ENCODE measurements around the gene ITGAX. TPM values are rescaled to one million over a fixed set of nuclear protein-coding genes. Genes with fewer than 3 reads are reported as not detected.

ITGAX gene
- total RNA-seq, 1 experiment from 2014 or later = 0.14 TPM

- no TSS peak for BruUV-seq (replicated peaks)
- Mint-ChIP-seq H3K9me3 (ENCODE audit: unreplicated experiment) (no peaks in the 10 kb centered on the region), H3K27ac (ENCODE audit: low read depth, unreplicated experiment) (no peak overlapping the region), H3K4me3 (ENCODE audit: unreplicated experiment) (no peak overlapping the region), H3K4me1 (ENCODE audit: insufficient read depth, unreplicated experiment) (no peaks in the 10 kb centered on the region), H3K36me3 (ENCODE audit: insufficient read depth, unreplicated experiment) (peaks cover 7% of the 10 kb centered on the region), H3K27me3 (ENCODE audit: insufficient read depth, unreplicated experiment) (no peaks in the 10 kb centered on the region)
- no peak for TF ChIP-seq CTCF (IDR thresholded peaks at IDR 0.05; ENCODE audit: unreplicated experiment)
- ChIA-PET POLR2A (no interaction called here), CTCF (interaction anchor here (0.6 kb wide), 1 partner anchor 1130 kb away, joined by 3 read pairs; no protein-coding TSS in a partner anchor)
- intact Hi-C loops (cut with micrococcal nuclease) = no loop called here
- DNase-seq (ENCODE audit: unreplicated experiment) = no peak
These were observed 66.6 kb downstream of the ITGAX start for GRCh38 chr16:31421587-31421986.

- no peak for TF ChIP-seq CTCF (IDR thresholded peaks at IDR 0.05; ENCODE audit: unreplicated experiment)
- no TSS peak for BruUV-seq (replicated peaks)
- ChIA-PET CTCF (no interaction called here), POLR2A (no interaction called here)
- intact Hi-C loops (cut with micrococcal nuclease) = no loop called here
- Mint-ChIP-seq H3K27me3 (ENCODE audit: insufficient read depth, unreplicated experiment) (no peaks in the 10 kb centered on the region), H3K4me3 (ENCODE audit: unreplicated experiment) (no peak overlapping the region), H3K9me3 (ENCODE audit: unreplicated experiment) (no peaks in the 10 kb centered on the region), H3K27ac (ENCODE audit: low read depth, unreplicated experiment) (no peak overlapping the region), H3K36me3 (ENCODE audit: insufficient read depth, unreplicated experiment) (peaks cover 7% of the 10 kb centered on the region), H3K4me1 (ENCODE audit: insufficient read depth, unreplicated experiment) (no peaks in the 10 kb centered on the region)
- no peak for DNase-seq (ENCODE audit: unreplicated experiment)
These were observed 68.3 kb downstream of the ITGAX start for GRCh38 chr16:31423241-31423640.

DNA sequence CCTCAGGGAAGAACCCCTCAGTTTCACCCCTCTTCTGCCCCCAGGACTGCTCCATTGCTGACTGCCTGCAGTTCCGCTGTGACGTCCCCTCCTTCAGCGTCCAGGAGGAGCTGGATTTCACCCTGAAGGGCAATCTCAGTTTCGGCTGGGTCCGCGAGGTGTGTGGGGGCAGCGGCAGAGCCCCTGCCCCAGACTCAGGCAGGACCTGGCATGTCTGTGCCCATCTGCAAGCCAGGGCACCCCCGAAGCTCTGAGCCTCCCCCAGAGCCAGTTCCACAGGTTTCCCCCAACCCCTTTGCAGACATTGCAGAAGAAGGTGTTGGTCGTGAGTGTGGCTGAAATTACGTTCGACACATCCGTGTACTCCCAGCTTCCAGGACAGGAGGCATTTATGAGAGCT, 68.8 kb downstream of the ITGAX start:
- BruUV-seq (replicated peaks) = no TSS peak
- ChIA-PET POLR2A (no interaction called here), CTCF (interaction anchor here (0.7 kb wide), 1 partner anchor 104 kb away, joined by 3 read pairs; the partner anchor contains the start of gene AHSP)
- Mint-ChIP-seq H3K36me3 (ENCODE audit: insufficient read depth, unreplicated experiment) (peaks cover 7% of the 10 kb centered on the region), H3K4me1 (ENCODE audit: insufficient read depth, unreplicated experiment) (no peaks in the 10 kb centered on the region), H3K27me3 (ENCODE audit: insufficient read depth, unreplicated experiment) (no peaks in the 10 kb centered on the region), H3K27ac (ENCODE audit: low read depth, unreplicated experiment) (no peak overlapping the region), H3K4me3 (ENCODE audit: unreplicated experiment) (no peak overlapping the region), H3K9me3 (ENCODE audit: unreplicated experiment) (no peaks in the 10 kb centered on the region)
- DNase-seq (ENCODE audit: unreplicated experiment) = no peak
- intact Hi-C loops (cut with micrococcal nuclease) = no loop called here
- no peak for TF ChIP-seq CTCF (IDR thresholded peaks at IDR 0.05; ENCODE audit: unreplicated experiment)

DNA sequence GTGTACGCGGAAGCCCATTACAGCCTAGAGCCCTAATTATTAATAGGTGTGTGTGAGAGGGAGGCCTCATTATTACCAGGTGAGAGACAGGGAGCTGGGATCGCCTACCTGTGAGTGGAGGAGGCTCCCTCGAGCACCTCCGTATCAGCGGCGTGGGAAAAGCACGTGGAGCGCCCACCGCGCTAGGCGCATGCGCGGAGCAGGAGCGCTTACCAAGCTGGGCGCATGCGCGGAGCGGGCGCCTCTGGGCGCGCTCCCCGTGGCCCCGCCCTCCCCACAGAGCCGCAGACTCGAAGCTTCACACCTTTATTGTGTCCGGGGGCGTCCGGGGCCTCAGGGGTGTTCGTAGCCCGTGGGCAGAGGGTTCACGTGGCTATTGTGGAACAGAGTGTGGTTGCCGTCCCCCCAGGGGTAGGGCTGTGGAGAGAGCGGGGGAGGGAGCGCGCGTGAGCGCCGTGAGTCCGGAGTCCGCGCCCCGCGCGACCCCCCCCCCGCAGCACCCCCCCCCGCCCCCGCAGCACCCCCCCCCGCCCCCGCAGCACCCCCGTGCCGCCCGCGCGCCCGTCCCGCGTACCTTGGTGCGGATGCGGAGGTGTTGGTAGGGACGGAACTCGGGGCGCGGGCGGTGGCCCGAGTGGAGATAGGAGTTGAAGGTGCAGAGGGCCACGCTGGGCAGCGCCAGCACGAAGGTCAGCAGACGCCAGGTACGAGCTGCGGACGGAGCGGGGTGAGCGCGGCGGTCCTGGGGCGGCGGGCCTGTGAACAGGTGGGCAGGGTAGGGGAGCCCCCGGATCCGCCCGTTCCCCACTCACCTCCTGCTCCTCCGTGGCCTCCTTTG, 72.7 kb downstream of the ITGAX start:
- Mint-ChIP-seq H3K27me3 (ENCODE audit: insufficient read depth, unreplicated experiment) (no peaks in the 10 kb centered on the region), H3K27ac (ENCODE audit: low read depth, unreplicated experiment) (no peak overlapping the region), H3K4me3 (ENCODE audit: unreplicated experiment) (no peak overlapping the region), H3K36me3 (ENCODE audit: insufficient read depth, unreplicated experiment) (peaks cover 7% of the 10 kb centered on the region), H3K4me1 (ENCODE audit: insufficient read depth, unreplicated experiment) (no peaks in the 10 kb centered on the region), H3K9me3 (ENCODE audit: unreplicated experiment) (no peaks in the 10 kb centered on the region)
- intact Hi-C loops (cut with micrococcal nuclease) = no loop called here
- TF ChIP-seq CTCF (IDR thresholded peaks at IDR 0.05; ENCODE audit: unreplicated experiment) = no peak
- ChIA-PET CTCF (interaction anchor here (0.9 kb wide), 1 partner anchor 267 kb away, joined by 3 read pairs; no protein-coding TSS in a partner anchor), POLR2A (interaction anchor here (1.2 kb wide), 1 partner anchor 40 kb away, joined by 3 read pairs; no protein-coding TSS in a partner anchor)
- BruUV-seq (replicated peaks) = no TSS peak
- DNase-seq (ENCODE audit: unreplicated experiment) = no peak
